NOMO-1 treated with DMSO at 0.1 percent for 48 hours (cell line): Measurements from ENCODE around the gene GPATCH2.
A peak's percentile ranks its signal among the peaks of the same experiment; 100 is the strongest.
"Not testable (repeated sequence)": the region's sequence is repeated elsewhere in the genome, so short reads cannot be mapped to it uniquely, and the experiment has no call there.

Source experiments
- DNase-seq: peaks from one replicate; lab custom pipeline; 2025; ENCODE audit not compliant: unreplicated experiment; lab: John Stamatoyannopoulos, UW

GPATCH2 gene

DNA sequence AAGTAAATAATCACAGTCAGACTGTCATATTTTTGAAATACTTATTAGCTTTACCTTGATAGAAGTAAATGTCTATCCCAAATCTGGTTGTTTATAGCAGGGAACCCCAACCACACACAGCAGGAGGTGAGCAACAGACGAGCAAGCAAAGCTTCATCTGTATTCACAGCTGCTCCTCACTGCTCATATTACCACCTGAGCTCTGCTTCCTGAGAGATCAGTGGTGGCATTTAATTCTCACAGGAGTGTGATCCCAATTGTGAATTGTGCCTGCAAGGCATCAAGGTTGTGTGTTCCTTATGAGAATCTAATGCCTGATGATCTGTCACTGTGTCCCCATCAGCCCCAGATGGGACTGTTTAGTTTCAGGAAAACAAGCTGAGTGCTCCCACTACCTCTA lies 104.3 kb downstream of the GPATCH2 start:
- DNase-seq, result no peak

- DNase-seq, result no peak
Observed at GRCh38 chr1:217525773-217526490, 105.0 kb downstream of the GPATCH2 start.

DNA sequence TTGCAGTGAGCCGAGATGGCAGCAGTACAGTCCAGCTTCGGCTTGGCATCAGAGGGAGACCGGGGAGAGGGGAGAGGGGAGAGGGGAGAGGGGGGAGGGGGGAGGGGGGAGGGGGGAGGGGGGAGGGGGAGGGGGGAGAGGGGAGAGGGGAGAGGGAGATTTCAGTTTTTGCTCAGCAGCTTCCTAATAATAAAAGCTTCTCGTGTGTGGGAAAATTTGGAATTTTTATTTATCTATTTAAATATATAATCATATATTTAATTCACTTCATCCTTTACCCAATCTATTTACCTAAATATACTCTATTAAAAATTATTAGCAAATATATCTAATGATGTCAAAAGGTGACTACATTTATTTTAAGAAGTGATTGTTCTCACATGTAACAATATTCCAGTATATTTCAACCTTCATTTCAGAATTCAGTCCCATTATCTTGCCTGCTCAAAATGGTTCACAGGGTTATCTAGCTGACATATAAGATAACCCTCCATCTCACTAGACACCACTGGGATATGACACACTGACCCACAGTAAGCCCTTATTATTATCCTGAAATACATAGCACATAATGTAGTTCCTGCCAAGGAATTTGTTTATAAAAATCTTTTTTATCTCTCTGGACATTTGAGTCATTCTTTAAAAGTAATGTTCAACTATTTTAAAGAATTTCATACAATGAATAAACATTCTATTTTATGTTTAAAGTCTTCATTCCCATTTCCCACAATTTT lies 105.9 kb downstream of the GPATCH2 start:
- no peak for DNase-seq

DNA sequence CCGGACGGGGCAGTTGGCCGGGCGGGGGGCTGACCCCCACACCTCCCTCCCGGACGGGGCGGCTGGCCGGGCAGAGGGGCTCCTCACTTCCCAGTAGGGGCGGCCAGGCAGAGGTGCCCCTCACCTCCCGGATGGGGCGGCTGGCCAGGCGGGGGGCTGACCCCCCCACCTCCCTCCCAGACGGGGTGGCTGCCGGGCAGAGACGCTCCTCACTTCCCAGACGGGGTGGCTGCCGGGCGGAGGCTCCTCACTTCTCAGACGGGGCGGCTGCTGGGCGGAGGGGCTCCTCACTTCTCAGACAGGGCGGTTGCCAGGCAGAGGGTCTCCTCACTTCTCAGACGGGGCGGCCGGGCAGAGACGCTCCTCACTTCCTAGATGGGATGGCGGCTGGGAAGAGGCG lies 107.0 kb downstream of the GPATCH2 start:
- not testable (repeated sequence) for DNase-seq

DNA sequence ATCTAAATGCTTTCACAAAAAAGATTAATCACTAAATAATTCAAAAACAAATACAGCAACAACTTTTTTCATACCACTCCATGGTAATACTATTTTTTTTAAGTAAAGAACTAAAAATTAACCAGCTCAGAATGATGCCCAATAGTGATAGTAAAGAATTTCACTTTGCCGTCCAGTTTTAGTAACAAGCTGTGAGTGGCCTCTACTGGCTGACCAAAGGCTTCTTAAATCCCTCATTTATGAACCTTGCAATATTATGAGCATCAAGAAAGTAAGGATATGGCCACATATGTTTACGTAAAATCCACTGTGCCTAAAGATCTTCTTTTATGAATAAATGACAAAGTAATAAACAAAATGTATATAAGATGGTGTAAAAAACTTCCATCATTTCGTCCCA lies 108.6 kb downstream of the GPATCH2 start:
- no peak for DNase-seq

- DNase-seq, result no peak
Observed at GRCh38 chr1:217521317-217521716, 109.6 kb downstream of the GPATCH2 start.

GRCh38 chr1:217506878-217507277 lies 124.0 kb downstream of the GPATCH2 start:
- DNase-seq, result no peak

DNA sequence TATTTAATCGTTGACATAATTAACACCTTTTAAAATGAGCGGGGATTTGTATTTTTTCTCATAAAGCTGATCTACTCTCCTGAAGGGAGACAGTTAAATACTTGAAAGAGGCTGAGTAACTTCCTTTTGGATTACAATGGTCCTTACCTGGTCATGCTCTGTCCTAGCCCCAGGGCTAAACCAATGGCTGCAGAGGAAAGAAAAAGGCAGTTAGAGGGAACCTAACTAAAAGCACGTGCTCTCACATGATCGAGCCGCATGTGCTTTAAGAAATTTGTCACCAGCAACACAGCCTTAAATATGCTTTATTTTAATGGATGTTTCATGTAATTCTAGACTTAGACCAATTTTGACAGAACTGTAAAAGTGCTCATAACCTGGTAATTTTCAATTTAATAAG lies 132.7 kb downstream of the GPATCH2 start:
- DNase-seq, result no peak

GRCh38 chr1:217495249-217495648 lies 135.6 kb downstream of the GPATCH2 start:
- peak; percentile 61 for DNase-seq

DNA sequence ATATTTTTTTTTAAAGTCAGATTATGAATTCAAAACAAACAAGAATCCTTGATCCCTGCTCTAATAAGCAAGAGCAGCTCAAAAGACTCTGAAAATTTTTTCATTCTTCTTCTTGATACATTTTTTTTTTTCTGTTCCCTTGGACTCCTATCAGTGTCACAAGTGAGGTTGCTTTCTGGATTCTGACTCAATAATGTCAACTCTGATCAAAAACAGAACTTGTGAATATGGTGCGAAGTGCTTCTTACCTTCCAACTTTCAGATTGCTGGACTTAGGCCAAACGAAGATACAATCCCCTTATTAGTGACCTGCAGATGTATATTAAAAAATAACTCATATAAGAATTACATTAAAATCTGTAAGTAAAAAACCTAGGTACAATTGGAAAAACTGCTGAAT lies 136.1 kb downstream of the GPATCH2 start:
- no peak for DNase-seq

GRCh38 chr1:217493290-217493689 lies 137.6 kb downstream of the GPATCH2 start:
- DNase-seq, result no peak

DNA sequence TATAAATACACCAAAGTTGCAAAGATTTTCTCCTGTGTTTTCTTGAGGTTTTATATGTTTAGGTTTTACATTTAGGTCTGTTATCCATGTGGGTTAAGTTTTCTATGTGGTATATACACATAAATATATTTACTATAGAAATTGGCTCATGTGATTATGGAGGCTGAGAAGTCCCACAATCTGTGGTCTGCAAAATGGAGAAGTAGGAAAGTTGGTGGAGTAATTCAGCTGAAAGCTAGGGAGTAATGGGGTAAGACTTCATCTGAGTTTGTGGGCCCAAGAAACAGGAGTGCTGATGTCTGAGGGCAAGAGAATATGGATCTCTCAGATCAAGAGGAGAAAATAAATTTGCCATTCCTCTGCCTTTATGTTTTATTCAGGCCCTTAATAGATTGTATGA lies 146.0 kb downstream of the GPATCH2 start:
- DNase-seq, result peak; percentile 20

- peak; percentile 49 for DNase-seq
Observed at GRCh38 chr1:217482356-217483102, 148.4 kb downstream of the GPATCH2 start.

DNA sequence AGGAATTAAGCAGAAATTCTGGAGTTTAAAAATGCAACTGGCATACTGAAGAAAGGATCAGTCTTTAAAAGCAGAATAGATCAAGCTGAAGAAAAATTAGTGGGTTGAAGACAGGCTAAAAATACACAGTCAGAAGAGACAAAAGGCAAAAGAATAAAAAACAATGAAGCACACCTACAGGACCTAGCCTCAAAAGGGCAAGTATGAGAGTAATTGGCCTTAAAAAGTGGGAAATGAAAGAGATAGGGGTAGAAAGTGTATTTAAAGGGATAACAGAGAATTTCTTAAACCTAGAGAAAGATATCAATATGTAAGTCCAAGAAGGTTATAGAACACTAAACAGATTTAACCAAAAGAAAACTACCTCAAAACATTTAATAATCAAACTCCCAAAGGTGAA lies 152.4 kb downstream of the GPATCH2 start:
- DNase-seq, result no peak

- DNase-seq, result no peak
Observed at GRCh38 chr1:217472915-217473314, 158.0 kb downstream of the GPATCH2 start.

DNA sequence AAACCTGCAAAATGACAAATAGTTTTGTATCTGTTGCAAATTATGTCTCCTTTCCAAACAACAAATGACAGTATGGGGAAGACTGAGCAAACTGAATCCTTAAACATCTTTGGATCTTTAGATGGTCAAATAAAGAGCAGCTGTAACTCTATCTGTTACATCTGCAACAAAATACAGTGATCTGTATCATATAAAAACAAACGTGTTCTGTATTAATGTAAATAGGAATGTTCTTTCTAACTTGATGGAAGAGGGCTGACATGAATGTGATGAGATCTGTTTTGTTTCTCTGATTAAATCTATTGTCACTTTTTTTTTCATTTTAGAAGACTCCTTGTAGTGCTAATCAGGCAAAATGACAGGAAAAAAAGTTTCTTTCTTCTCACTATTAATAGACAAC lies 159.5 kb downstream of the GPATCH2 start:
- no peak for DNase-seq

DNA sequence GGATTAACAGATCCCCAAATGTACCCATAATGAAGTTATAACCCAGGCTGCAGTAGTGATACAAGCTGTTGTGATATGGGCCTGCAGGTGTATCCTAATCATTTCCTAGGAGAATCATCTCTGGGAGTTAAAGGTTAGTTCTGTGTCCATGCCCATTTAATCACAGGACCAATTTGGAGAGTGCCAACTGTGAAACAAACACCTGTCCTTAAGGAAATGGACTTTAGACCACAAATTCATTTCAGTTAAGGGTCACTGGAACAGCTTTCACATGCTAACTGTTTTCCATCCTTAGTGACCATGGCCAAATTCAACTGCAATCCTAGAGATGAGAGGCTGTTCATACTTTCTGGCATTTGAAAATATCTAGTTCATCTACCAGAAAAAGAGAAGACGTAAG lies 160.9 kb downstream of the GPATCH2 start:
- DNase-seq, result no peak

DNA sequence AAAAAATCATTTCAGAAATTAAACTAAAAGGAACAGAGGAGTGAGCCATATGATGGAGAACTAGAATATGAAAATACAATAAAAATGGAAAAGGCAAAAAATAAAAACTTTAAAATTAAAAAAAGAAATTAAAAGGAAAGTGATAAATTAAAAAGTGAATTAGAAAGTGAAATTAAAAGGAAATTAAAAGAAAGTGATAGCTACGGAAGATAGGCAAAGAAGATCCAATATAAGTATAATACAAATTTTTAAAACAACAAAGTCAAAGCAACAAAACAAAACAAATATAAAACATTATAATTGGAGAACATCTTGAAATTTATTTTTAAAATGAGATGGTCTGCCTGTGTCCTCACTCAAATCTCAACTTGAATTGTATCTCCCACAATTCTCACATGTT lies 165.8 kb downstream of the GPATCH2 start:
- no peak for DNase-seq

DNA sequence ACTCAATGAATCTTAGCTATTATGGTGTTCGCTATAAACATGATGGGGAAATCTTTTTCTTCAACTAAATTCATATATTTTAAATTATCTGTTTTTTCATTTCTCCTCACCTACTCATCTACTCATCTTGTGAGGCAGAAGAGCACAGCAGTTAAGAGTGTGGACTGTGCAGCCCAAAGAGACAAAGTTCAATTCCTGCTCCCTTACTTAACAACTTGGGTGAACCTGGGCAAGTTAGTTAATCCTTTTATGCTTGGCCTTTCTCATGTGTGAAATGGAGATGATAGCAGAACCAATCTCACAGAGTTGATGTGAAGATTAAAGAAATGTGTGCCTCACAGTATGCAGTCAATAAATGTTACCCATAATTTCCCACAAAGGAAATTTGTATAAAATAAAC lies 168.2 kb downstream of the GPATCH2 start:
- no peak for DNase-seq

- no peak for DNase-seq
Observed at GRCh38 chr1:217462159-217462558, 168.7 kb downstream of the GPATCH2 start.

DNA sequence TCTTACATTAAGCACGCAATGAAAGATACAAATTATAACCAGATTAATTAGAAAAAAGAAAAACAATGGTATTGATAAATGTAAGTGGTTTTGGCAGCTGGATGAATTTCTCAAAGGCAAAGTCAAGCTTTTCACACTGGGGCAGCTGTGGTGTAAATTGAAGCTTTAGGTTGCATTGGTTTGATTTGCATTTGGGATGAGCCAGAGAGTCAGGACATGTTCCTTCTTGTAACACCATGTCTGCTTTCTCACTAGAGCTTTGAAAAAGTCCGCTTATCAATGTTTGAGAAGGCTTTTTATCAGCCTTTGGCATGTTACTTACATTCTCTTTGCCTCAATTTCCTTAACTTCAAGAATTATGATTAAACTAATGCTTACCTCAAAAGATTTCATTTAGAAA lies 173.9 kb downstream of the GPATCH2 start:
- DNase-seq, result no peak

DNA sequence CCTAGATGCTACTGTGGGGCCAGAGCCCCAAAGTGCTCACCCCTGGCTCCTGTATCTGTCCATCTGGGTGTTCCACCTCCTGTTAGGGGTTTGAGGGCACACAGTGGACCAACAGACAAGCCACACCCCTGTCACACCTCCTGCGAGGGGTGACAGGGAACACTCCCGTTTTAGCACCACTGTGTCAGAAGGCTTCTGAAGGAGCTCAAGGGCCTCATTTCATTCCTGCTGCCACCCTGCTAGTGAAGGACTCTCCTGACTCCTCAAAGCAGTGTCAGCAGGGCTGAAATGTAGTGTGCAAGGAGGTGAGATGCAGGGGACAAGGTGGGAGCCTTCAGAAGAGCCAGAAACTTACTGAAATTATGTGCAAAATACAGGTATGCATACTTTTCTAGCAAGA lies 174.6 kb downstream of the GPATCH2 start:
- no peak for DNase-seq
